GM21528 (cell line): ENCODE results near the gene BNIP3.
"Not testable (repeated sequence)": the region's sequence is repeated elsewhere in the genome, so short reads cannot be mapped to it uniquely, and the experiment has no call there.

Source experiments
- ATAC-seq: cut with Tn5 transposase; IDR thresholded peaks from one replicate; pipeline ENCODE4 v1.9.1; 2021; ENCODE audit warnings: mild to moderate bottlenecking, moderate library complexity; ENCODE audit not compliant: unreplicated experiment, low FRiP score

BNIP3 gene

GRCh38 chr10:132003282-132003924 lies 21.7 kb upstream of the BNIP3 start:
- no peak for ATAC-seq

GRCh38 chr10:132002004-132002403 lies 20.3 kb upstream of the BNIP3 start:
- no peak for ATAC-seq

GRCh38 chr10:132001238-132001972 lies 19.7 kb upstream of the BNIP3 start:
- no peak for ATAC-seq

GRCh38 chr10:131998845-131999681 lies 17.3 kb upstream of the BNIP3 start:
- no peak for ATAC-seq

GRCh38 chr10:131998050-131998844 lies 16.5 kb upstream of the BNIP3 start:
- ATAC-seq, result no peak

- ATAC-seq, result no peak
These were observed 15.8 kb upstream of the BNIP3 start for GRCh38 chr10:131997366-131998049.

GRCh38 chr10:131996466-131997365 lies 15.0 kb upstream of the BNIP3 start:
- no peak for ATAC-seq

- ATAC-seq, result no peak
These were observed 12.7 kb upstream of the BNIP3 start for GRCh38 chr10:131994435-131994834.

- no peak for ATAC-seq
These were observed 11.6 kb upstream of the BNIP3 start for GRCh38 chr10:131993275-131993674.

GRCh38 chr10:131991726-131992125 lies 10.0 kb upstream of the BNIP3 start:
- ATAC-seq, result no peak

- not testable (repeated sequence) for ATAC-seq
These were observed 6.1 kb upstream of the BNIP3 start for GRCh38 chr10:131987786-131988185.

GRCh38 chr10:131987301-131987700 lies 5.6 kb upstream of the BNIP3 start:
- ATAC-seq, result not testable (repeated sequence)

GRCh38 chr10:131986851-131987250 lies 5.1 kb upstream of the BNIP3 start:
- not testable (repeated sequence) for ATAC-seq

GRCh38 chr10:131983780-131984179 lies 2.1 kb upstream of the BNIP3 start:
- no peak for ATAC-seq

- no peak for ATAC-seq
These were observed 1.1 kb upstream of the BNIP3 start for GRCh38 chr10:131982796-131983195.

GRCh38 chr10:131982185-131982756 lies 548 bp upstream of the BNIP3 start:
- peak; percentile 31 for ATAC-seq

- ATAC-seq, result no peak
These were observed 828 bp downstream of the BNIP3 start for GRCh38 chr10:131980761-131981428.

- ATAC-seq, result no peak
These were observed 1.4 kb downstream of the BNIP3 start for GRCh38 chr10:131980321-131980720.
